GM18508 (cell line): ENCODE data around the gene TAF5L.

Source experiments
- ATAC-seq: cut with Tn5 transposase; IDR thresholded peaks from one replicate; pipeline ENCODE4 v1.9.1; 2021; ENCODE audit warnings: moderate number of reproducible peaks; ENCODE audit not compliant: insufficient read depth, unreplicated experiment

TAF5L gene

GRCh38 chr1:229625915-229626831 lies at the start of gene TAF5L, which contains the start of gene URB2:
TSS of gene TAF5L (minus strand) at chr1:229626122. CDS start at chr1:229614482, 11,640 bp downstream.
TSS of gene URB2 (plus strand) at chr1:229626247. CDS start at chr1:229627634, 1,387 bp downstream.
- peak; percentile 42 for ATAC-seq

GRCh38 chr1:229675396-229675795 lies 49.5 kb upstream of the TAF5L start:
- ATAC-seq = no peak

- ATAC-seq = no peak
These were observed 48.1 kb upstream of the TAF5L start for GRCh38 chr1:229674042-229674441.

GRCh38 chr1:229672246-229672645 lies 46.3 kb upstream of the TAF5L start:
- ATAC-seq = no peak

GRCh38 chr1:229671310-229671709 lies 45.4 kb upstream of the TAF5L start:
- ATAC-seq = no peak

- no peak for ATAC-seq
These were observed 43.4 kb upstream of the TAF5L start for GRCh38 chr1:229669333-229669732.

- no peak for ATAC-seq
These were observed 40.7 kb upstream of the TAF5L start for GRCh38 chr1:229666585-229666984.

GRCh38 chr1:229665912-229666558 lies 40.1 kb upstream of the TAF5L start:
- ATAC-seq = no peak

GRCh38 chr1:229664133-229664689 lies 38.3 kb upstream of the TAF5L start:
- no peak for ATAC-seq

- ATAC-seq = no peak
These were observed 36.0 kb upstream of the TAF5L start for GRCh38 chr1:229661897-229662296.

GRCh38 chr1:229661022-229661877 lies 35.3 kb upstream of the TAF5L start:
- ATAC-seq = no peak

- no peak for ATAC-seq
These were observed 32.3 kb upstream of the TAF5L start for GRCh38 chr1:229657993-229658755.

GRCh38 chr1:229655781-229656180 lies 29.9 kb upstream of the TAF5L start:
- ATAC-seq = no peak

- no peak for ATAC-seq
These were observed 27.5 kb upstream of the TAF5L start for GRCh38 chr1:229653420-229653819.

- ATAC-seq = no peak
These were observed 25.6 kb upstream of the TAF5L start for GRCh38 chr1:229651546-229651945.

- no peak for ATAC-seq
These were observed 24.1 kb upstream of the TAF5L start for GRCh38 chr1:229650045-229650444.

GRCh38 chr1:229648406-229648805 lies 22.5 kb upstream of the TAF5L start:
- no peak for ATAC-seq

GRCh38 chr1:229645324-229645993 lies 19.5 kb upstream of the TAF5L start:
- no peak for ATAC-seq
